ENCODE results near the gene GPX5.
"Not testable (repeated sequence)": the region's sequence is repeated elsewhere in the genome, so short reads cannot be mapped to it uniquely, and the experiment has no call there.

Gene GPX5, protein sequence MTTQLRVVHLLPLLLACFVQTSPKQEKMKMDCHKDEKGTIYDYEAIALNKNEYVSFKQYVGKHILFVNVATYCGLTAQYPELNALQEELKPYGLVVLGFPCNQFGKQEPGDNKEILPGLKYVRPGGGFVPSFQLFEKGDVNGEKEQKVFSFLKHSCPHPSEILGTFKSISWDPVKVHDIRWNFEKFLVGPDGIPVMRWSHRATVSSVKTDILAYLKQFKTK

GRCh38 chr6:28525496-28526039 is at the start of gene GPX5:
GPX5 (plus strand) TSS chr6:28525881; CDS start chr6:28526014, 133 bp downstream.
- no peak for FAIRE-seq

DNA sequence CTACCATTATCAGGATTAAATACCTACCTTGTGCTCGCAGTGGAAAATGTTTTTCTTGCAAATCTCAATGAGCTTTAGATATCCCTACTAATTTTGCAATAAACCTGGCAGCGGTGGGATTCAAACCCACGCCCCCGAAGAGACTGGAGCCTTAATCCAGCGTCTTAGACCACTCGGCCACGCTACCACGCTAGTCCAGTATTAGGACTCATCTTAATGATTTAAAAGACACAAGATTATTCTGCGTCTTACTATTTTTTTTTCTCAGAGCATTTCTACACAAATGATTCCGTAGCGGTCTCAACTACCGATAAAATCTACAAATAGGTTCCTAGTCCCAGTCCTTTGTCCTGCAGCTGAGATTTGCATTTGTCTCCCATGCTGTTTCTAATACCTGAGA is 47.2 kb upstream of the GPX5 start:
- FAIRE-seq = no peak

DNA sequence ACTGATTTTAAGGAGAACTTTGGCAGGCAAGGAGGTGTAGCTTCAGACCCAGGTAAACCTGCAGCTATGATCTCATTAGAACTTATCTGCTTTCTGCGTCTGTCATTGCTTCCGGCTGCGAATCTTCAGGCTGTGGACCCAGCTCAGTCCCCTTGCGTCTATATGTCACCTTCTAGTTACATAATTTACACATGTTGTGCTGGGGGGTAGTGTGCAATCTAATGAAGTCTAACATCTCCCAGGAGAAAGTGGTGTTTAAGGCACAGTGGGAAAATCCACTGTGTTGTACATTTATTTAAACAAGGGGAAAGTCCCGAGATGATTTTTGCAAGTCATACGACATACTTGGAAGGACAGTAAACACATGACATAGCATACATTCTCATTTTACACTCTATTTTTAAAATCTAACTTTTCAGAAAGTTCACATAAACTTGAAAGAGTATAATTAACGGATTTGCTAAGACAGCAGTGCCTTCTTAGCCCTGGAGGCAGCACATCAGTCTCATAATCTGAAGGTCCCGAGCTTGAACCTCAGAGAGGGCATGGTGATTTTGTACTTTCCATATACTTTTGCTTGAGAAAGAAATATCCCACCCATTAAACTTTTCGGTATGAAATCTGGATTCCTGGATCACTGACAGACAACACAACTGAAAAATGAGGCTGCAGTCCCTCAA is 45.3 kb upstream of the GPX5 start:
- no peak for FAIRE-seq

DNA sequence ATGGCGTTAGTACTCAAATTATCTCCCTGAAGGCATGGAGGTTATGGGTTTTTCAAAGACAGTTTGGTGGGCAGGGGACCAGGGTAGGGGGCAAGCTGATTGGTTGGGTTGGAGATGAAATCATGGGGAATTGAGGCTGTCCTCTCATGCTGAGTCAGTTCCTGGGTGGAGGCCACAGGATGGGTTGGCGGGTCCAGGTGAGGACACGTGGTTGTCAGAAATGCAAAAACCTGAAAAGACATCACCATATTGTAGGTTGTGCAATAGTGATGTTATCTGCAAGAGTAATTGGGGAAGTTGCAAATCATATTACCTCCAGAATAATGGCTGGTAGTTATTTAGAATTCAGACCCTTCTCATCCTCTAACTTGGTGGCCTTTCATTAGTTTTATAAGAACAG is 40.2 kb upstream of the GPX5 start:
- FAIRE-seq = no peak

DNA sequence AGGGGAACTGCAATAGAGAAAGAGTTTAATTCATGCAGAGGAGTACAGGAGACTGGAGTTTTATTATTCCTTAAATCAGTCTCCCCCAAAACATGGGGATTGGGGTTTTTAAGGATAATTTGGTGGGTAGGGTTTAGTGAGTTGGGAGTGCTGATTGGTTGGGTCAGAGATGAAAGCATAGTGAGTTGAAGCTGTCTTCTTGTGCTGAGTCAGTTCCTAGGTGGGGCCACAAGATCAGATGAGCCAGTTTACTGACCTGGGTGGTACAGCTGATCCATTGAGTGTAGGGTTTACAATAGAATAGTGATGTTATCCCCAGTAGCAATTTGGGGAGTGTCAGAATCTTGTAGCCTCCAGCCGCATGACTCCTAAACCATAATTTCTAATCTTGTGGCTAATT is 39.1 kb upstream of the GPX5 start:
- FAIRE-seq = no peak

DNA sequence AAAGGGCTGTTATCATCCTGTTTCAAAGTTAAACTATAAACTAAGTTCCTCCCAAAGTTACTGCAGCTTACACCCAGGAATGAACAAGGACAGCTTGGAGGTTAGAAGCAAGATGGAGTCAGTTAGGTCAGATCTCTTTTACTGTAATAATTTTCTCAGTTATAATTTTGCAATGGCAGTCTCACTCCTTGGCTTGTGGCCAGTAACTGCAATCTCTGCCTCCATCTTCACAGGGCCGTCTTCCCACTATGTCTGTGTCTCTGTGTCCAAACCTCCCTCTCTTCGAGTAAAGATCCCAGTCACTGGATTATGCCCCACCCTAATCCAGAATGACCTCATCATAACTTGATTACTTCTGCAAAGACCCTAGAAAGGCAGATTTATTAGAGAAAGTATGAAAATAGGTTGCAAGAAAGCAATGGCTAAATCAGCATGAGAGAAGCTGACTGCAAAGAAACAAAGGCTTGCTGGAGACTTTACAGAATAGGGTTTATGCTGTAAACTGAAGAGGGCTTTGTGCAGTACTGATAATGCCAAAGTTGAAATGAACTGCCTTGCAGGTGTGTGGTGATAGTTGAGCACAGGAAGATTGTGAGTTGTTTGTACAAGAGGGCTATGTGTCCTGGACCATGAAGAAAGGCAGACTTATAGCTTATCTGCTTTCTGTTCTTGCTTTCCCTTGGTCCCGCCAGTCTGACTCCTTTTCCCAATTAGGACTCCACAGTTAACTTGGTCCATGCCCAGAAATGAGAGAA is 38.5 kb upstream of the GPX5 start:
- FAIRE-seq = no peak

GRCh38 chr6:28488916-28489365 is 36.7 kb upstream of the GPX5 start:
- FAIRE-seq = peak; percentile 51

- peak; percentile 79 for FAIRE-seq
Observed at GRCh38 chr6:28489366-28490204, 36.1 kb upstream of the GPX5 start.

- FAIRE-seq = no peak
Observed at GRCh38 chr6:28490205-28490890, 35.3 kb upstream of the GPX5 start.

- FAIRE-seq = no peak
Observed at GRCh38 chr6:28491984-28492317, 33.7 kb upstream of the GPX5 start.

DNA sequence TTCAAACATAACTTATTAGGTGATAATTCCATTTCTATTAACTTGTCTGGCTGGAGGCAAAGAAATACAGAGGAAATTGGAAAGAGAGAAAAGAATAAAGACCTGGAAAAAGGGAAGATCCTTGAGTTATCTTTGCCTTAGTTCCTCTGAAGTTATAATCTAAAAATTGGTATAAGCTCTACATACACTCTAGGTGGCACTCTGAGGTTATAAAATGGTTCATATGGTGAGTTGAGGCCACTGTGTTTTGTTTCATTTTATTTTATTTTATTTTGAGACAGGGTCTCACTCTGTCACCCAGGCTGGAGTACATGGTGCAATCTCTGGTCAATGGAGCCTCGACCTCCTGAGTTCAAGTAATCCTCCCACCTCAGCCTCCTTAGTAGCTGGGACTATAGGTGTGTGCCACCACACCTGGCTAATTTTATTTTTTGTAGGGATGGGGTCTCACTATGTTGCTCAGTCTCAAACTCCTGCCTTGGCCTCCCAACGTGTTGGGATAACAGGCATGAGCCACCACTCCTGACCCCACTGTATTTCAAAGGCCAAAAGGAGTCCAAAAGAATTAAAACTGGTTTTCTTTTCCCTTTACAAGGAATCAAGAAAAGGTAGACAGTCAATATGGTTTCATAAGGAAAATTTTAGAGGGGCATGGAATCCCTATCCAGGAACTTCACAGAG is 29.4 kb upstream of the GPX5 start:
- FAIRE-seq = no peak

- no peak for FAIRE-seq
Observed at GRCh38 chr6:28497306-28497705, 28.4 kb upstream of the GPX5 start.

DNA sequence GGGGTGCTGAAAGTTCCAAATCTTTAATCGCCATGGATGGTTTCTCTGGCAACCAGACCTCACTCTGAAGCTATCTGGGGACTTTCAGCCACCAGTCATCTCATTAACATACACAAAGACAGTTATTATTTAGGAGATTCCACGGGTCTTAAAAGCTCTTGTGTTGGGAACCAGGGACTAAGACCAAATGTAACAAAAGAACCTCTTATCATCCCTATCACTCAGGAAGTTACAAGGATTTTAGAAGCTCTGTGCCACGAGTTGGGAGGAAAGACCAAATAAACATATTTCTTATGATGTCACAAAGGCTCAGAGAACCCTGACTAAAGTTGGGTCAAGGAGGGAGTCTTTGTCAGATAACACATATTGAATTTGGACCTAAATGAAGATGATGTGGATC is 27.8 kb upstream of the GPX5 start:
- FAIRE-seq = no peak

- no peak for FAIRE-seq
Observed at GRCh38 chr6:28501259-28501658, 24.4 kb upstream of the GPX5 start.

DNA sequence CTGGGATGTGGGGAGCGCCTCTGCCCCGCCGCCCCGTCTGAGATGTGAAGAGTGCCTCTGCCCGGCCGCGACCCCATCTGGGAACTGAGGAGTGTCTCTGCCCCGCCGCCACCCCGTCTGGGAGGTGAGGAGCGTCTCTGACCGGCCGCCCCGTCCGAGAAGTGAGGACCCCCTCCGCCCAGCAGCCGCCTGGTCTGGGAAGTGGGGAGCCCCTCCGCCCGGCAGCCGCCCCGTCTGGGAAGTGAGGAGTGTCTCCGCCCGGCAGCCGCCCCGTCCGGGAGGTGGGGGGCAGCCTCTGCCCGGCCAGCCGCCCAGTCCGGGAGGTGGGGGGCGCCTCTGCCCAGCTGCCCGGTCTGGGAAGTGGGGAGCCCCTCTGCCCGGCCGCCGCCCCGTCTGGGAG is 23.5 kb upstream of the GPX5 start:
- not testable (repeated sequence) for FAIRE-seq

- not testable (repeated sequence) for FAIRE-seq
Observed at GRCh38 chr6:28502709-28503305, 22.9 kb upstream of the GPX5 start.

DNA sequence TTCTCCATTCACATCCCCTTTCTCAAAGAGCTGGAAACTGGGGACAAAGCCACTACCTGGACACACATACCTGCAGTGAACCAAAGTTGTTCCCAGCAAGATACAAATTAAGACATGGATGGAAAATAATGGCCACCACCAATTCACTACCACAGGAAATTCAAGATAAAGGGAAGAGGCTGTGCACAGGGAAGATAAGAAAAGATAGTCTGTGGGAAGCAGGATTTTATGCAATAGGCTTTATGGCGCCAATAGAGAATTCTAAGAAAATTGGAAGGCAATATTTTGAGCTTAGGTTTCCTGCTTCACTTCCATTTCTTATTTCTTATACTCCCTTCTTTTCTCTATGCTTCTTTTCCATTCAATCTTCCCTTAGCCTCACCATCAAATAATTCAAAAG is 19.9 kb upstream of the GPX5 start:
- no peak for FAIRE-seq

DNA sequence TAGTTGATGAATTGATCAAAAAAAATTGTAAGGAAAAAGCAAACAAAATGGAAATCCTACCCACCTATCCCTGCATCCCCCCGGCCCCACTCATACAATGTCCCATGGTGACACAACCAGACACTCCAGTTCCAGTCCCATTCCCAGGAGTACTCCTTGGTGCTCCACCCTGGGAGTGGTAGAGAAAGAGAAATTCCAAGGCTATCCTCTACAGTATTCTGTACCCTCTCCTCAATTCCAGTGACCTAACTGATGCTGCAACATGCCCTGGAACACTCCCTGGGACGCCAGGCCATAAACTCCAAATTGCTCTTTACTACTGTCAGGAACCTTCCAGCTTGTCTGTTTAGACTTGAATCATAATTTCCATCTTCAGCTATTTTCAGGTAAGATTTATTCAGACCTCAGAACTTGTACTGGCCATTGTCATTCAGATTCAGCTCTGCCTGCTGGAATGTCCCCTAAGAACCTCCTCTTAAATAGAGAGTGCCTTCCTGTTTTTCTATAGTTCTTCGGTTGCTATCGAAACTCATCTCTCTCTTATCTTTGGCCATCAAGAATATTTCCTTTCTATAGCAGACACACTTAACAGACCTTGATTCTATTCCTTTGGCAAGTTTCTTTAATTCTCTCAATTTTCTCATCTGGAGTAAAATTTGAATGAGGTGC is 18.7 kb upstream of the GPX5 start:
- FAIRE-seq = no peak

- no peak for FAIRE-seq
Observed at GRCh38 chr6:28511628-28512300, 13.9 kb upstream of the GPX5 start.

DNA sequence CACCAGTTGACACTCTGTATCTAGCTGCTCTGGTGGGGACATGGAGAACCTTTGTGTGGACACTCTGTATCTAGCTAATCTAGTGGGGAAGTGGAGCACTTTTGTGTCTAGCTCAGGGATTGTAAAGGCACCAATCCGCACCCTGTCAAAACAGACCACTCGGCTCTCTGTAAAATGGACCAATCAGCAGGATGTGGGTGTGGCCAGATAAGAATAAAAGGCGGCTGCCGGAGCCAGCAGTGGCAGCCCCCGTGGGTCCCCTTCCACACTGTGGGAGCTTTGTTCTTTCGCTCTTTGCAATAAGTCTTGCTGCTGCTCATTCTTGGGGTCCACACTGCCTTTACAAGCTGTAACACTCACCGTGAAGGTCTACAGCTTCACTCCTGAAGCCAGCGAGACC is 13.3 kb upstream of the GPX5 start:
- not testable (repeated sequence) for FAIRE-seq
